ENCODE results near the gene C17orf107. TPM values are rescaled to one million over a fixed set of nuclear protein-coding genes. Genes with fewer than 3 reads are reported as not detected.

C17orf107 gene
- total RNA-seq, 1 experiment from 2014 or later, result 2.4 TPM

GRCh38 chr17:4938069-4938491, 38.7 kb downstream of the C17orf107 start:
- ChIA-PET POLR2A (no interaction called here), CTCF (no interaction called here)
- in situ Hi-C loops (cut with HindIII; ENCODE audit: low pct_unique_long_range_greater_than_20kb, low sequenced_read_pairs) (no loop called here), intact Hi-C loops (cut with micrococcal nuclease; ENCODE audit: unreplicated experiment) (no loop called here)
- Histone ChIP-seq H3K9me3 (ENCODE audit: control insufficient read depth, insufficient read depth, low read depth, low read length) (no peaks in the 10 kb centered on the region), H3K4me3 (ENCODE audit: low read depth in 2 of 2, low read length in 2 of 2) (no peak overlapping the region), H3K36me3 (ENCODE audit: control insufficient read depth, insufficient read depth, low read length) (peaks cover 11% of the 10 kb centered on the region), H3K27me3 (ENCODE audit: control insufficient read depth, insufficient read depth, low read length) (no peaks in the 10 kb centered on the region), H3K27ac (ENCODE audit: low read length) (no peak overlapping the region), H3K4me1 (ENCODE audit: control insufficient read depth, insufficient read depth, low read length) (peaks cover 14% of the 10 kb centered on the region)
- ATAC-seq, result no peak
- DNase-seq (ENCODE audit: low read depth, low spot score), result no peak
- BruUV-seq (replicated peaks), result no TSS peak
- TF ChIP-seq SIN3A (IDR thresholded peaks at IDR 0.05; ENCODE audit: borderline replicate concordance, insufficient read depth, low read depth, low read length) (no peak), TCF7L2 (IDR thresholded peaks at IDR 0.05; ENCODE audit: low read depth, low read length) (no peak), POLR2AphosphoS5 (IDR thresholded peaks at IDR 0.05; ENCODE audit: low read depth, low read length) (no peak)
- TF ChIP-seq, protein P1, sequence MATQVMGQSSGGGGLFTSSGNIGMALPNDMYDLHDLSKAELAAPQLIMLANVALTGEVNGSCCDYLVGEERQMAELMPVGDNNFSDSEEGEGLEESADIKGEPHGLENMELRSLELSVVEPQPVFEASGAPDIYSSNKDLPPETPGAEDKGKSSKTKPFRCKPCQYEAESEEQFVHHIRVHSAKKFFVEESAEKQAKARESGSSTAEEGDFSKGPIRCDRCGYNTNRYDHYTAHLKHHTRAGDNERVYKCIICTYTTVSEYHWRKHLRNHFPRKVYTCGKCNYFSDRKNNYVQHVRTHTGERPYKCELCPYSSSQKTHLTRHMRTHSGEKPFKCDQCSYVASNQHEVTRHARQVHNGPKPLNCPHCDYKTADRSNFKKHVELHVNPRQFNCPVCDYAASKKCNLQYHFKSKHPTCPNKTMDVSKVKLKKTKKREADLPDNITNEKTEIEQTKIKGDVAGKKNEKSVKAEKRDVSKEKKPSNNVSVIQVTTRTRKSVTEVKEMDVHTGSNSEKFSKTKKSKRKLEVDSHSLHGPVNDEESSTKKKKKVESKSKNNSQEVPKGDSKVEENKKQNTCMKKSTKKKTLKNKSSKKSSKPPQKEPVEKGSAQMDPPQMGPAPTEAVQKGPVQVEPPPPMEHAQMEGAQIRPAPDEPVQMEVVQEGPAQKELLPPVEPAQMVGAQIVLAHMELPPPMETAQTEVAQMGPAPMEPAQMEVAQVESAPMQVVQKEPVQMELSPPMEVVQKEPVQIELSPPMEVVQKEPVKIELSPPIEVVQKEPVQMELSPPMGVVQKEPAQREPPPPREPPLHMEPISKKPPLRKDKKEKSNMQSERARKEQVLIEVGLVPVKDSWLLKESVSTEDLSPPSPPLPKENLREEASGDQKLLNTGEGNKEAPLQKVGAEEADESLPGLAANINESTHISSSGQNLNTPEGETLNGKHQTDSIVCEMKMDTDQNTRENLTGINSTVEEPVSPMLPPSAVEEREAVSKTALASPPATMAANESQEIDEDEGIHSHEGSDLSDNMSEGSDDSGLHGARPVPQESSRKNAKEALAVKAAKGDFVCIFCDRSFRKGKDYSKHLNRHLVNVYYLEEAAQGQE (IDR thresholded peaks at IDR 0.05; ENCODE audit: insufficient read depth in 1 of 2, low read depth in 2 of 2, low read length in 1 of 2), result no peak
- TF ChIP-seq, protein P2, sequence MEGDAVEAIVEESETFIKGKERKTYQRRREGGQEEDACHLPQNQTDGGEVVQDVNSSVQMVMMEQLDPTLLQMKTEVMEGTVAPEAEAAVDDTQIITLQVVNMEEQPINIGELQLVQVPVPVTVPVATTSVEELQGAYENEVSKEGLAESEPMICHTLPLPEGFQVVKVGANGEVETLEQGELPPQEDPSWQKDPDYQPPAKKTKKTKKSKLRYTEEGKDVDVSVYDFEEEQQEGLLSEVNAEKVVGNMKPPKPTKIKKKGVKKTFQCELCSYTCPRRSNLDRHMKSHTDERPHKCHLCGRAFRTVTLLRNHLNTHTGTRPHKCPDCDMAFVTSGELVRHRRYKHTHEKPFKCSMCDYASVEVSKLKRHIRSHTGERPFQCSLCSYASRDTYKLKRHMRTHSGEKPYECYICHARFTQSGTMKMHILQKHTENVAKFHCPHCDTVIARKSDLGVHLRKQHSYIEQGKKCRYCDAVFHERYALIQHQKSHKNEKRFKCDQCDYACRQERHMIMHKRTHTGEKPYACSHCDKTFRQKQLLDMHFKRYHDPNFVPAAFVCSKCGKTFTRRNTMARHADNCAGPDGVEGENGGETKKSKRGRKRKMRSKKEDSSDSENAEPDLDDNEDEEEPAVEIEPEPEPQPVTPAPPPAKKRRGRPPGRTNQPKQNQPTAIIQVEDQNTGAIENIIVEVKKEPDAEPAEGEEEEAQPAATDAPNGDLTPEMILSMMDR (IDR thresholded peaks at IDR 0.05), result no peak

- in situ Hi-C loops (cut with HindIII; ENCODE audit: low pct_unique_long_range_greater_than_20kb, low sequenced_read_pairs), result no loop called here
- Histone ChIP-seq H3K4me1 (ENCODE audit: control insufficient read depth, insufficient read depth, low read length) (peaks cover 16% of the 10 kb centered on the region), H3K4me3 (ENCODE audit: low read depth in 2 of 2, low read length in 2 of 2) (peak overlapping the region; percentile 90 to 92), H3K36me3 (ENCODE audit: control insufficient read depth, insufficient read depth, low read length) (peaks cover 11% of the 10 kb centered on the region), H3K27ac (ENCODE audit: low read length) (peak overlapping the region; percentile 87), H3K27me3 (ENCODE audit: control insufficient read depth, insufficient read depth, low read length) (no peaks in the 10 kb centered on the region), H3K9me3 (ENCODE audit: control insufficient read depth, insufficient read depth, low read depth, low read length) (no peaks in the 10 kb centered on the region)
- intact Hi-C loops (cut with micrococcal nuclease; ENCODE audit: unreplicated experiment), result no loop called here
- POLR2A ChIA-PET, result no interaction called here
- TF ChIP-seq POLR2AphosphoS5 (IDR thresholded peaks at IDR 0.05; ENCODE audit: low read depth, low read length) (no peak), SIN3A (IDR thresholded peaks at IDR 0.05; ENCODE audit: borderline replicate concordance, insufficient read depth, low read depth, low read length) (no peak), TCF7L2 (IDR thresholded peaks at IDR 0.05; ENCODE audit: low read depth, low read length) (no peak)
- TF ChIP-seq, protein P2 (IDR thresholded peaks at IDR 0.05), result no peak
- TF ChIP-seq, protein P1 (IDR thresholded peaks at IDR 0.05; ENCODE audit: insufficient read depth in 1 of 2, low read depth in 2 of 2, low read length in 1 of 2), result no peak
- no TSS peak for BruUV-seq (replicated peaks)
- DNase-seq (ENCODE audit: low read depth, low spot score), result no peak
- CTCF ChIA-PET, result no interaction called here
- no peak for ATAC-seq
Observed at GRCh38 chr17:4938688-4939545, 39.6 kb downstream of the C17orf107 start.
